CD4-positive, alpha-beta T cell treated with Interleukin-15 for 1 hour (primary cell): ENCODE results near the gene INTS4.
"Not testable (repeated sequence)": the region's sequence is repeated elsewhere in the genome, so short reads cannot be mapped to it uniquely, and the experiment has no call there.

Source experiments
- DNase-seq: peaks from one replicate; pipeline ENCODE4 v3.0.0-alpha.2; 2020

Gene INTS4

DNA sequence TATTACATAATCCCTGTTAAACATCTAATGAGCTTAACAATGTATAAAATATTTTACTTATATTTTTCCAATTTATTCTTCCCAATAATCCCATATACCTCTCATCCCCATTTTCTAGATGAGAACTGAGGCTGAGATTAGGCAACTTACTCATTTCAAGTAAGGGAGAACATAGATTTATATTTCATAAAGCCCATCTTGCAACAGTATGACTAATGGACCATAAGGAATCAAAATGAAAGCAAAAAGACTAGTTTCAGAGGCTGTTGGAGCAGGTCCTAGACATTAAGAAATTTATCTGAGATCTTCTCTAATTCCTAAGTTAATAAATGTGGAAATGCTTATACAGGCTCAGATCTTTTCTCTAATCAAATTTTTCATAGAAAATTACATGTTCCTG is 52.0 kb downstream of the INTS4 start:
- DNase-seq = not testable (repeated sequence)

DNA sequence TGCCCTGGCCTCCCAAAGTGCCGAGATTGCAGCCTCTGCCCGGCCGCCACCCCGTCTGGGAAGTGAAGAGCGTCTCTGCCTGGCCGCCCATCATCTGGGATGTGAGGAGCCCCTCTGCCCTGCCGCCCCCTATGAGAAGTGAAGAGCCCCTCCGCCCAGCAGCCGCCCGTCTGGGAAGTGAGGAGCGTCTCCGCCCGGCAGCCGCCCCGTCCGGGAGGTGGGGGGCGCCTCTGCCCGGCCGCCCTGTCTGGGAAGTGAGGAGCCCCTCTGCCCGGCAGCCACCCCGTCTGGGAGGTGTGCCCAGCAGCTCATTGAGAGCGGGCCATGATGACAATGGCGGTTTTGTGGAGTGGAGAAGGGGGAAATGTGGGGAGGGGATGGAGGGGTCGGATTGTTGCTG is 60.9 kb downstream of the INTS4 start:
- DNase-seq = not testable (repeated sequence)

DNA sequence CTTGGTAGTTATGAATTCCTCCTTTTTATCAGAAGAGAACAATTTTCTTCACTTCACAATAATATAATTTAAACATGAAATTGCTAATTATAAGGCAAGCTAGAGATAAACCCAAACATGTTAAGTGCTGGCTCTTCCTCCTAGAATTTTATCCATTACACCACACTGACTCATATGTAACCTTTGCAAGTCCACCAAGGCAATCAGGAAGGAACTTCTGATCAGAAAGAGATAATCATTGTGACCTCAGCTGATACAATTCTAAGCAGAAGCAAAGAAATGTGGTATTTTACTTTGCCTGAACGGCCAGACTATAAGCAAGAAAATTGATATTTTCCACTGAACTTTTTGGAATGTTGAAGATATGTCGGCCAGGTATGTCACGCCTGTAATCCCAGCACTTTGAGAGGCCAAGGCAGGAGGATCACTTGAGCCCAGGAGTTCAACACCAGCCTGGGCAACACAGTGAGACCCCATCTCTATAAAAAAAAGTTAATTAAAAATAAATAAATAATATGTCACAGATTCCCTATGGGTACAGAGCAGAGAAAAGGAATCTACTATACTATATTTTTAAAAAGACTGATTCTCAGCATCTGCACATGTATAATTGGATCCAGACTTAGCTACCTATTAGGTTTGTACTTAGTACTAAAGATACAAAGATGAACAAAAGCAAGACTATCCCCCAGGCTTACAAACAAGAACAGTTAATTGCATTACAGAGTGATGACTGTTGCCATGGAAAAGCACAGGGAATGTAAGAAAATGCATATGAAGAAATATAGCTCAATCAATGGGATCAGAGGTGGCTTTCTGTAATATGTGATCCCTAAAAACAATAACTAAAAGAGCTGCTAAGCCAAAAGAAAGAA is 63.9 kb downstream of the INTS4 start:
- not testable (repeated sequence) for DNase-seq

DNA sequence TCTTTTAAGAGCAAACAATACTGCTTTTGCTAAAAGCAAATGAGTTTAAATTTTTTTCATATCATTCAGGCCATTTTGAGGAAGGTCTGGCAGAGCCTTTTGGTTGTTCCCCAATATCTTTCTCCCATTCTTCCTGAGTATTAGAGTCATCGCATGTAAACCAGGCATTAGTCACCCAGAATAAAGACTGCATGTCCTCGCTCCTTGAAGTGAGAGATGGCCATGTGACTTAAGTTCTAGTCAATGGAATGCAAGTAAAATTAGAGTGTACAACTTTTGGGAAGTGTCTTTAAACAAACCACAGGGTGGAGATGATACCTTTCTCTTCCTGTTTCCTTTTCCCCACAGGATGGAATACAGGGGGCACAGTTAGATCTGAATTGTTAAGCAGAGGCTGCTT is 76.8 kb downstream of the INTS4 start:
- DNase-seq = not testable (repeated sequence)

DNA sequence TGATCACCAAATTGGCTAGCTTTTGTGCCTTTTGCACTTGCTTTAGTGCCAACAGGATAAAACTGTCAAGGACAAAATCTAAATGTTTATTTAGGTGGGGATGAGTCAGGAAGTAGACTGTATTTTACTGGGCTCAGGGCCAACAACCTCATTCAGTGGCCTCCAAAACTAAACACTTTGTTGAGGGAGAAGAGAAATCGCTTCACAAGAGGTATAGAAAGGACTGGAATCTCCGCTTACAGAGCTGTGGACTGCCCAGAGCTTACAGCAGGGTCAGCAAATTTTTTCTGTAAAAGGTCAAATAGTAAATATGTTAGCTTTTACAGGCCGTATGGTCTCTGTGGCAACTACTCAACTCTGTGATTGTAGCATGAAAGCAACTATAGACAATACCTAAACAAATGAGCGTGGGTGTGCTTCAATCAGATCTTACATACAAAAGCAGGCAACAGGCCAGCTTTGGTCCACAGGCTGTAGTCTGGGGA is 80.1 kb downstream of the INTS4 start:
- not testable (repeated sequence) for DNase-seq

DNA sequence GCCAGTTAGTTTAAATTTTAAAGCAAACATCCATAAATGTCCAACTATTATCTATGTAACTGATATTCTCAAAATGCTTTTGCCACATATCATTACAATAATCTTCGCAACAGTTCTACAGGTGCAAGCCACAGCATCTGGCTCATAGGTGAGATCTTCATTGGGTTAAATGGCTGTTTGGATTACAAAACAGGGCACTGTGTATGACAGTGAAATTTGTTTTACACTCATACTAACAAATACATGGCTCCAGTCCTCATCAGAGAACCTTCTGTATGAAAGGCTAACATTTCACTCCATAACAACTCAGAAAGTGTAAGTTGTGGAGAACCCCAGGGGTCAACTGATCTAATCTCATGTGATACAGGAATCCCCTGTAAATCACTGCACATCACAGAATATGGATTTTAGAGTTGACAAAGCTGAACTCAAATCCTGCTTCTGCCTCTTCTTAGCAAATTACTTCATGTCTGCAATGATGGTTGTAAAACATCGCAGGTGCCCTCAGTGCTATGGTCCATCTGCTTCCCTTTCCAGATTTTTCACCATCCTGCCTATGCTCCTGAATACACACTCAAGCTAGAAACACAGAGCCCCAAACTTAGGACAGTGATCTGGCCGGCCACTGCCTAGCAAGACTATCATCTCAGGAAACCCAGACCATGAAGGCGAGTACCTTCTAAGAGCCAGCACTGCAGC is 80.7 kb downstream of the INTS4 start:
- not testable (repeated sequence) for DNase-seq

DNA sequence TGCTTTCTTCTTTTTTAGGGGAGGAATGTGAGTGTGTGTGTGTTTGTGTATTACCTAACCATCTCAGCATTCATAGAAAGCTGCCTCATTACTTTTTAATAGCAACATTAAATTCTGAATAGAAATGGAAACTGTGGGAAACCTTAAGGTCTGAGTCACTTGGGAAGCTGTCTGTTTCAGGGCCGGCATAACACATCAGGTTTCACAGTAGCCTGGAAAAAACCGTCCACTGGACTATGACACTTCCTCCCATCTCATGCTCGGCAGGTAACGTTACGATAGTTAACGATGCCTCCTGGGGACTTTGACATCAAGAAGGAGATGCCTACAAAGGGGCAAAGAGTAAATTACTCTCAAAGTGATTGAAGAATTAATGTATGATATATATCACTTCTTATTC is 83.6 kb downstream of the INTS4 start:
- DNase-seq = not testable (repeated sequence)

- no peak for DNase-seq
Observed at GRCh38 chr11:77909277-77909676, 85.2 kb downstream of the INTS4 start.

DNA sequence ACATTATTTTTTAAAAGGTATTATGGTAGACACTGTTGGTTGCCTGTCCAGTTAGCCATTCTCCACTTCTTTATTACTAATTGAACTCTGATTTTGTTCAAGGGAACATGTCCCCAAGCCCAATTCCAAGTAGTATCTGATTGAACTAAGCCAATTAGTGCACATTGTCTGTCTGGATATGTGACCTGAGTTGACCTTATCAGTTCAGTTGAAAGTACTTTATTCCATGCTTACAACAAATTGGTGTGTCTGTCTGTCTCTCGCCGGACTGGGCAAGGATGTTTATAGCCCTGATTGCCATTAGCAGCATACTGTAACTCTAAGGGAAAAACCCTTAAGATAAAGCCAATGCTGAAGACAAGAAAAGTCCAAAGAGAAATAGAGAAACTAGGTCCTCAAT is 85.6 kb downstream of the INTS4 start:
- DNase-seq = no peak

GRCh38 chr11:77894949-77895348 is 99.5 kb downstream of the INTS4 start:
- DNase-seq = not testable (repeated sequence)

DNA sequence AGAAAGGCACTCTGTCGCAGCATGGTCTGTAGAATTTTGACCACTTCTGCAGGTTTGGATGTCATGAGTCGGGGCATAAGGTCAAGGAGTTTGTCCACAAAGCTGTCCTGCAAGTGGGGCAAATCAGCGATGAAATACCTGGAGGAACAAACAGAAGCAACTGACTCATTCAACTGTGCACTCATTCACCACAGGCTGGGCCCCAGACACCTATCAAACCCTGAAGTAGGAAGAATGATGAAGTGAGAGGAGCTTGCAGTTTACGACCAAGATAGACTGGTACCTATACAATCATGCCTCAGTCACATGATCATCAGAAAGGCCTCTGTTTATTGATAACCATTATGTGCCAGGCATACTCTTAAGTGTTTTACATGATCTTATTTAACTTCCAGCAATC is 102.8 kb downstream of the INTS4 start:
- DNase-seq = not testable (repeated sequence)

DNA sequence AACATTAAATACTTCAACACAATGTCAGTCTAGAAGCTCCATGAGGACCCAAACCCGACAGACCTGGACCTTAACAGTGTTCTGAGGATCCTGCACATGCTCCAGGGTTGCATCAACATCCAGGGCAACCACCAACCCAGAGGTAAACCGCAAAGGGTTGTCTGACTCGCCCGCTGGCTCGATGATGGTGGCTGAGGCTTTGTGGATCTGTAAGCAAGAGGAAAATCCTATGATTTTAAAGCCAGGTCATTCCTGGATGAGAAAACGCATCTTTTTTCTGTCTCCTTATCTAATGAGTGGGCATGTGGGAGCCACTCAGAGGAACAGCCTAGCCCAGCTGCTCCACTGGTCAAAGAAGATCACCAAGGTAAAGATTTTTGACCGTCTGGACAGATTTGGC is 103.2 kb downstream of the INTS4 start:
- DNase-seq = not testable (repeated sequence)

- not testable (repeated sequence) for DNase-seq
Observed at GRCh38 chr11:77890619-77891056, 103.8 kb downstream of the INTS4 start.

- DNase-seq = not testable (repeated sequence)
Observed at GRCh38 chr11:77890100-77890614, 104.3 kb downstream of the INTS4 start.

GRCh38 chr11:77889045-77889444 is 105.4 kb downstream of the INTS4 start:
- not testable (repeated sequence) for DNase-seq

- no peak for DNase-seq
Observed at GRCh38 chr11:77886401-77886800, 108.1 kb downstream of the INTS4 start.

DNA sequence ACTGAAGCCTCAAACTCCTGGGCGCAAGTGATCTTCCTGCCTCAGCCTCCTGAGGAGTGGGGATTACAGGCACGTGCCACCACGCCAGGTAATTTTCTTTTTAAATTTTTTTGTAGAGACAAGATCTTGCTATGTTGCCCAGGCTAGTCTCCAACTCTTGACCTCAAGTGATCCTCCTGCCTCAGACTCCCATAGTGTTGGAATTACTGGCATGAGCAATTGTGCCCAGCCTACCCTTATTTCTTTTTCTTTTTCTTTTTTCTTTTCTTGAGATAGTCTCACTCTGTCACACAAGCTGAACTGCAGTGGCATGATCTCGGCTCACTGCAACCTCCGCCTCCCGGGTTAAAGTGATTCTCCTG is 109.7 kb downstream of the INTS4 start:
- no peak for DNase-seq

- no peak for DNase-seq
Observed at GRCh38 chr11:77884186-77884828, 110.2 kb downstream of the INTS4 start.

DNA sequence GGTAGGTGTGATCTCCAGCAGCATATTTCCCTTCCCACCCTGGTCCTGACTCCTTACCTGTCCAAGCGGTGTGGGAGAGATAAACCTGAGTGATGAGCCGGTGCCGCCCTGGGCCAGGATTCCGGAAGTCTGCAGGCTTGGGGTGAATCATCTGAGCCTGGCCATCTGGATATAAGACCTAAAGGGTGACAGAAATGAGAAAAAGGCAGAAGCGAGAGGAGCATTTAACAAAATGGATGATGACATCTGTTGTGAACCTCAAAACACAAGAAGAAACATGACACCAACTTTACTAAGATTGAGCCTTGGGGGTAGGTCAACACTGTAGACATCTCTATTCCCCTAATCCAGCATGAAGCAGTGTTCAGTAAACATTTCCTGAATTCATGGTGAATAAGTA is 110.7 kb downstream of the INTS4 start:
- no peak for DNase-seq

- no peak for DNase-seq
Observed at GRCh38 chr11:77882396-77882795, 112.1 kb downstream of the INTS4 start.

DNA sequence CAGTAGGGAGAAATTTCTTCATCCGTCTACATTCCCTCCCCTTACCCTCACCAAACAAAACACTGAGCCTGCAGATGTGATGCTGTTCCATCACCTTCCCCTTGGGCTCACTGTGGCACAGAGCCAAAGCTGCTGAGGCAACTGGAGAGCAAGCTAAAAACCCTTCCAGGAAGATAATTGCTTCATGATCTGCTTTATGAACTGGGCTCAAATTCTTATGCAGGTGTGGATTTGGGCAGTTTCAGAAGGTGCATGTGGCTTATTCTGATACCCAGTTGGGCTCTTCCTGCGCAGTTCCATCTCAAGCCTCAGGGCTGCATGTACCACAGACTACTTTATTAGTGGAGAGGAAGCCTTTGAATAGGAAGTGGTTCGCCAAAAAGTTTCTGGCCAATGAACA is 115.2 kb downstream of the INTS4 start:
- DNase-seq = no peak

DNA sequence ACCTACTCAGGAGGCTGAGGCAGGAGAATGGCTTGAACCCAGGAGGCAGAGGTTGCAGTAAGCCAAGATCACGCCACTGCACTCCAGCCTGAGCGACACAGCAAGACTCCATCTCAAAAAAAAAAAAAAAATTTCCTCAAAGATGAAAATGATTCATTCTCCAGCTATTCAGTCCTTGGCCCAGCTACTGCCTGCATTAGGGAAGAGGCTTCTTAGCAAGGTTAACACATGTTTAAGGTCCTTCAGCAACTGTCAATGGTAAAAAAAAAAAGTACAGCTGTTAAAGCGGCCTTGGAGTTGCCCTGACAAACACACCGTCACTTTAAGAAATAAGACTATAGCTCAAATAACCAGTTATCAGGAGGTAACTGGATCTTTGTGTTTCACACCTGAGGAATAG is 116.2 kb downstream of the INTS4 start:
- not testable (repeated sequence) for DNase-seq

DNA sequence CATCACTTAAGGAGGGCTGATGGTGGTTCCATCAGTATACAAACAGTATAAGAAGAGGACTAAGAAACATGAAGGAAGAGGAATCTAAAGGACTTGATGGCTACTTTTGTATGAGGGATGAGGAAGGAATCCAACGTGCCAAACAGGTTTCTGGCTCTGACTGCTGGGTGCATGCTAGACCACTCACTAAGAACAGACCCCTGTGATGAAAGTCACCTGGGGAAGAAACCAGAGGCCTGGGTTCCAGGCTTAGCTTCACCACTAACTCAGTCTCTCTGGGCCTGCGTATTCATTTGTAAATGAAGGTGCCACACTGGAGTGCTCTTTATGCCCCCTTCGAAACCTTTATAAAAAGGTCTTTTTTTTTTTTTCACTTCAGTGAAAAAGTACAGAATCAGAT is 118.4 kb downstream of the INTS4 start:
- DNase-seq = no peak
